HepG2 (cell line): ENCODE results near the gene IQCH. TPM values are rescaled to one million over a fixed set of nuclear protein-coding genes. Genes with fewer than 3 reads are reported as not detected.

Experiments
- AGO2 ChIP-seq: fragments of 200-400 bp; formaldehyde crosslinking; optimal IDR thresholded peaks from 2 replicates; pipeline ENCODE3; 2017; ENCODE audit warnings: mild to moderate bottlenecking, low read depth, low read length, moderate library complexity
- CBFB ChIP-seq: sonication (generic); formaldehyde crosslinking; IDR thresholded peaks from 2 replicates; pipeline ENCODE4 v1.4.0; 2020; ENCODE audit warnings: missing genetic modification reagents
- KLF12 ChIP-seq: sonication (generic); formaldehyde crosslinking; IDR thresholded peaks from 2 replicates; pipeline ENCODE4 v1.4.0; 2020; ENCODE audit warnings: missing genetic modification reagents, borderline replicate concordance
- MIXL1 ChIP-seq: IDR thresholded peaks from 2 replicates; pipeline ENCODE4 v1.6.1; 2016
- PLRG1 ChIP-seq: fragments of 450-650 bp; conservative IDR thresholded peaks from 2 replicates; pipeline ENCODE4 v1.6.1; 2016
- PLSCR1 ChIP-seq: sonication (generic); formaldehyde crosslinking; IDR thresholded peaks from 2 replicates; pipeline ENCODE4 v1.5.0; 2020; ENCODE audit warnings: missing genetic modification reagents, mild to moderate bottlenecking, borderline replicate concordance
- RBAK ChIP-seq: sonication (generic); formaldehyde crosslinking; IDR thresholded peaks from 2 replicates; pipeline ENCODE4 v1.5.1; 2020; ENCODE audit warnings: mild to moderate bottlenecking, missing genetic modification reagents
- SIN3A ChIP-seq: IDR thresholded peaks from 2 replicates; pipeline ENCODE4 v1.6.1; 2011; ENCODE audit warnings: low read depth, mild to moderate bottlenecking, control low read depth, low read length, borderline replicate concordance
- SIX1 ChIP-seq: sonication (generic); formaldehyde crosslinking; IDR thresholded peaks from 2 replicates; pipeline ENCODE4 v1.4.0; 2020; ENCODE audit warnings: missing genetic modification reagents, borderline replicate concordance
- SUZ12 ChIP-seq: fragments of 150-350 bp; IDR thresholded peaks from 2 replicates; pipeline ENCODE4 v1.6.1; 2014; ENCODE audit warnings: low read depth, low read length
- TRAFD1 ChIP-seq: sonication (generic); formaldehyde crosslinking; IDR thresholded peaks from 2 replicates; pipeline ENCODE4 v1.5.1; 2020; ENCODE audit warnings: missing genetic modification reagents, mild to moderate bottlenecking, borderline replicate concordance
- ZFP36L2 ChIP-seq: sonication (generic); formaldehyde crosslinking; IDR thresholded peaks from 2 replicates; pipeline ENCODE4 v1.4.0; 2020; ENCODE audit warnings: missing genetic modification reagents
- ZNF343 ChIP-seq: sonication (generic); formaldehyde crosslinking; IDR thresholded peaks from 2 replicates; pipeline ENCODE4 v1.4.0; 2020; ENCODE audit warnings: mild to moderate bottlenecking, missing genetic modification reagents
- ZNF367 ChIP-seq: sonication (generic); formaldehyde crosslinking; IDR thresholded peaks from 2 replicates; pipeline ENCODE4 v1.4.0; 2020; ENCODE audit warnings: missing genetic modification reagents, borderline replicate concordance
- ZNF407 ChIP-seq: sonication (generic); formaldehyde crosslinking; IDR thresholded peaks from one replicate; pipeline ENCODE4 v1.5.1; 2020; ENCODE audit warnings: mild to moderate bottlenecking, missing genetic modification reagents; ENCODE audit errors: not compliant biosample characterization
- ZNF414 ChIP-seq: sonication (generic); formaldehyde crosslinking; IDR thresholded peaks from 2 replicates; pipeline ENCODE4 v1.5.0; 2020; ENCODE audit warnings: missing genetic modification reagents
- polyA plus RNA-seq, 8 experiments: library from polyadenylated mRNA; depleted of rRNA in 3 of 8; stranded (reverse) in 7 of 8; unstranded in 1 of 8; fragments of >200 nt; fragmentation: Illumina TruSeq in 4 of 8; extraction: Trizol in 4 of 8; gene quantifications; 2 replicates each; pipeline versions ENCODE4 v1.2.1 to v1.2.3, GENCODE V29; 2011 to 2016; ENCODE audit warnings: low read depth in 4 of 8, missing spikeins in 1 of 8, mixed read lengths in 1 of 8; ENCODE audit not compliant: insufficient read depth in 1 of 8
- total RNA-seq, 5 experiments: library from RNA; depleted of rRNA; stranded (reverse); fragments of >200 nt; fragmentation: Illumina TruSeq; extraction: Trizol; gene quantifications; 2 replicates each; pipeline ENCODE4 v1.2.3, GENCODE V29; 2016; ENCODE audit warnings: low read depth in 1 of 5

Gene IQCH
- total and polyA plus RNA-seq, 2 of the 13 experiments (the other 11 are each of a cell fraction or from before 2014, with no cell fraction given): 0.16 to 0.55 TPM

GRCh38 chr15:67254238-67255175, at the start of gene IQCH, which contains the start of gene AAGAB (continued):
- TF ChIP-seq ZNF407 (CRISPR knock-in tag): peak; percentile 95
- no peak for TF ChIP-seq ZNF367 (CRISPR knock-in tag)
- no peak for TF ChIP-seq ZNF343 (CRISPR knock-in tag)
- peak; percentile 100 for TF ChIP-seq KLF12 (CRISPR knock-in tag)
- no peak for TF ChIP-seq AGO2
- peak; percentile 79; the same call in 1 of the 2 replicates for TF ChIP-seq ZNF414 (CRISPR knock-in tag)
- TF ChIP-seq SIN3A: peak; percentile 92; the same call in 1 of the 2 replicates
- TF ChIP-seq SUZ12: no peak
- no peak for TF ChIP-seq PLRG1
- TF ChIP-seq PLSCR1: no peak
- TF ChIP-seq ZFP36L2 (CRISPR knock-in tag): no peak
- no peak for TF ChIP-seq SIX1 (CRISPR knock-in tag)
- TF ChIP-seq MIXL1 (CRISPR knock-in tag): no peak
- no peak; the same call in 1 of the 2 replicates for TF ChIP-seq TRAFD1 (CRISPR knock-in tag)
- no peak for TF ChIP-seq RBAK (CRISPR knock-in tag)
- TF ChIP-seq CBFB (CRISPR knock-in tag): peak; percentile 79
